Stimulated activated CD4-positive, alpha-beta T cell treated with anti-CD3 and anti-CD28 coated beads, Interleukin-15, amount 100 ng/mL, for 24 hours (primary cell): ENCODE data around the gene KLHL9.

ENCODE experiments used
- DNase-seq: peaks from one replicate; pipeline ENCODE4 v3.0.0-alpha.2; 2020

The KLHL9 gene

DNA sequence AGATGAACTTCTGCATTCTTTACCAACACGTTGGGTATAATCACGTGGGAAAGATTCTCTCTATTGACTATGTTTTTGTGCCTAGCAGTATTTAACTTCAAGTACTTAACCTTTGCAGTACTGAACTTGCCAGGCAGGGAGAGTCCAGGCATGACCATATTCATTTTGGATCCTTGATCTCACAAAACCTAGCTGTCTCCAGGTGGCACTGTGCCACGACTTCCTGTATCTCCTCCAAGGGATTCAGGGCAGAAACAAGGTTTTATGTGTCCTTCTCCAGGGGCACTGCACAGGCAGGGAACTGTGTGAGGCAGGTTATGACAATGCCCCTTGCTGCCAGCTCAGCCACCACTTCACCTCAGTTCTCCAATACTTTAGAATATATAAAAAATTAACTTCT lies 18.3 kb downstream of the KLHL9 start:
- DNase-seq: no peak

DNA sequence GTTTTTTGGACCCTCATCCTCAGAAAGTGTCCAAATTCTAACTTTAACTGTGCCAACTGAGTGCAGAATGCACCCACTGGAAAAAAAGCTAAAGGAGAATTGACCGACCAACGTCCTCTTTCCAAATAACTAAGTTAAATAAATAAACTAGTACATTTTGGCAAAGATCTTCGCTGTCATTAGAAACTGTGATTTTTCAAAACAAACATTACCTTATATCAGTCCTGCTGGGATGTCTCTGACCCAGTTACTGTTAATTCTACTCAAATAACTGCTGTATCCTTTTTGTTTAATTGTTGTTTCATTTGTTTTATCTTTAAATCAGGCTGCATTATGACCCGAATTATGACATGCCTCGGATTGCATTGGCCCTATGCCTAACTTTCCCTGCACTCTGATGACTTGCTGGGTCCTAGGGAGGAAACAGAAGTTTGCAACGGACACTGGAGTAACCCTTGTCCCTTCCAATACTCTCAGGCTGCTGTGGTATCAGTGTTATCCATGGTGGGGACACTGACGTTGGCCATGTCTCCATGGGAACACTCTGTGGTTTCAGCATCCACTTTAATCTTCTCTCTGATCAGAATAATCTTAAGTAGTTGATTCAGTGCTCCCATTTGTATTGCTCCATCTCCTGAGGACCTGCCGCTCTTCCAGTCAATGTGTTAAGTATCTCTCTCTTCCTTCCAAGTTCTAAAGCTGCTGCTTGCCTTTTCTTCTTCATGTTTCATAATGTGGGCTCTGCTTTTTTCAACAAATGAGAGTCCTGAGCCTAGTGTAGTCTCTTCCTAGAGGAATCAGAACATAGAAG lies 19.0 kb downstream of the KLHL9 start:
- DNase-seq: no peak

DNA sequence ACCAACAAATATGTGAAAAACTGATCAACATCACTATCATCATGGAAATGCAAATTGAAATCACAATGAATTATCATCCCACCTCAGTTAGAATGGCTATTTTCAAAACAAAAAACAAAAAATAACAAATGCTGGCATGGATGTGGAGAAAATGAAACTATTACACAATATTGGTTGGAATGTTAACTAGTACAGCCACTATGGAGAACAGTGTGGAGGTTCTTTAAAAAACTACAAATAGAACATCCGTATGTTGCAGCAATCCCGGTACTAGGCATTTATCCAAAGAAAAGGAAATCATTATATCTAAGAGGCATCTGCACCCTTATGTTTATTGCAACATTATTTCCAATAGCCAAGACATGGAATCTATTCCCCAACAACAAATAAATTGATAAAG lies 21.1 kb downstream of the KLHL9 start:
- no peak for DNase-seq

DNA sequence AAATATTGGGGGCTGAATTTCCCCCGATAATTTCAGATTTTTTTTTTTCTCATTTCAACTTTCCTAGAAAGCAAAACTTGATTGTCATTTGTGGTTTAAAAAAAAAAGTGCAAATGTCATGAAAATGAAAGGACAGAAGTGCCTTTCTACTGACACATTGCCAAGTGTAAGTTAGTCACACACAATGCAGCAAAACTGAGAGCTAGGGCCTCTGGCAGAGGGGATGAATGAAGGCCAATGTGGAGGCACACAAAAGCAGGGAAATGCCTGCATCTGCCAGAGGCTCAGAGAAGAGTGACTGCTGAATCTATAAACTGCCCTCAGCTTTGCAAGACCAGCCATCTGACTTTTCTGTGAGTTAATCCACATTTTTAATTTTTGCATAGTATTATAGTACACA lies 23.3 kb downstream of the KLHL9 start:
- DNase-seq: no peak

DNA sequence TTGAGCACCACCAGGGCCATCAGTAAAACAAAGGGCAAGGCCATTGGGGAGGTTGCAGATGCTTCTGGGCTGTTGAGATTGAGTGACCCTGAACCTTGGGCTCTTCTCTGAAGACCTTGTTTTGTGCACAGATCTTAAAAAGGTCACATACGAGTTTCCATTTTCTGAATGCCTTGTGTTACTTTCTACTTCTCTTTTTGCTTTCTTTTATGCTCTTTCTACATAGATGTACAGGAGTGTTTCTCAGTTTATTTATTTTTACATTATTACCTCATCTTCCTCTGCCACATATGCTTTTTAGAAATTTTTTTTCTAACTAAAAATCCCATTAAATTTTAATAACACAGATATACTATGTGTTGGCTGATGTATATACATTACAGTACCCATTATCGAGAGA lies 30.0 kb downstream of the KLHL9 start, which contains the start of gene IFNA5:
IFNA5 (minus strand) TSS at position 101 of the 400 bp plus-strand sequence; CDS start at position 44, 57 bp downstream.
- no peak for DNase-seq

DNA sequence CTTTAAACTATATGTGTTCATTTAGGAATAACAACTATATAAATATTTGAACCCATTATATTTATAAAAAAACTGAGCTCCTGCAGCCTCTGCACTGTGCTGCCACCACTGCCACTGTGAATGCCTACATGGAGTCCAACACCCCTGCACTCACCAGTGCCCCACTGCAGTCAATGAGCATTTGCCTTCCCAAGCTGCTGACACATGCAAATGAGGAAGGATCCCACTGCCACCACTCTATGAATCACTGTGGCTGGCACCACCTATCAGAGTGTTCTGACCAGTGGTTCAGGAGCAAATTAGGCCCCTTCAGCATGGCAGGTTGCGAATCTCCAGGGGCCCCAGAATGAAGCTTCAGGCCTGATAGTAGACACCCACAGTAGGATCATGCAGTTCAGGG lies 39.2 kb downstream of the KLHL9 start:
- DNase-seq: no peak

DNA sequence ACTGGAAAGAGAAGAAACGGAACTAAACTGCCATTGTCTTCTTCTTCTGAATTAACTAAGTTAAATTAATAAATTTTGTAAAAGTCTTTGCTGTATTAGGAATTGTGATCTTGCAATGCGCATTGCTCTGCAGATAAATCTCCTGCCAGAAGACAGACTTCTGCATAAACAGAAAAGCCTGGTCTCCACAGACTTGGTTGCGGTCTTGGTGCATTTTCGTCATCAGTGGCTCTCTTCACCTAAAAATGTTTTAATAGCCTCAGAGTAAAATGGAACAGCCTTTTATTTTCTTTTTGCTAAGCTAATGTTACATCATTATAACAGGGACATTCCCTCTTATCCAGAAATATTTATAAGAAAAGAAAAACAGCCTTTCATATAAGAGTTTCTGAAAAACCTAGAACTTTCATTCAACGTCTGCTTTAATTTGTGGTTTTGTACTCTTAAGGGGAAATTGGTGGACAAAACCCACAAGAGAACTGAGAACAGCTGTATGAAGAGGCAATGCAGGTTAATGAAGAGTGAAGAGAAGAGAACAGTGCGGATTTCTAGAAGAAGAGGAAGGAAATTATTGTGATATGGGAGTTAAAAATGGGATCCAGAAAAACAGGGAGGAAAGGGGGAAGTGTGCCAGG lies 40.2 kb downstream of the KLHL9 start:
- DNase-seq: no peak

DNA sequence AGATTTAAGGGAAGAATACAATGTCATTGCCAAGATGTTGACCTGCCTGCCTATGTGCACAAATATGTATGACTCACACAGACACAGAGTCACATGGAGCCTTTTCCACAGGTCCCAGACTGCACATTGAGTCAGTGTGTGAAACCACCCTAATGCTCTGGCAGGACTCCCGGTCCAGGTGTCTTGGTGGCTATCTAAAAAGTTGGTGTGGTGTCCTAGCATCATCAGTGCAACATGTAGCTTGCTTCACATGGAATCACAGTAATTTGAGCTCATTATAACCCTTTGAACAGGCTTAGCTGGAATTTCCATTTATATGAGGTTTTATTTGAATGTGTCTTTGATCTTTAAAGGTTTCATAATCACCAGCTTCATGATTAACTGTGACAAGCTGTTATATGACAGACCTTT lies 40.8 kb downstream of the KLHL9 start:
- peak; percentile 12 for DNase-seq

DNA sequence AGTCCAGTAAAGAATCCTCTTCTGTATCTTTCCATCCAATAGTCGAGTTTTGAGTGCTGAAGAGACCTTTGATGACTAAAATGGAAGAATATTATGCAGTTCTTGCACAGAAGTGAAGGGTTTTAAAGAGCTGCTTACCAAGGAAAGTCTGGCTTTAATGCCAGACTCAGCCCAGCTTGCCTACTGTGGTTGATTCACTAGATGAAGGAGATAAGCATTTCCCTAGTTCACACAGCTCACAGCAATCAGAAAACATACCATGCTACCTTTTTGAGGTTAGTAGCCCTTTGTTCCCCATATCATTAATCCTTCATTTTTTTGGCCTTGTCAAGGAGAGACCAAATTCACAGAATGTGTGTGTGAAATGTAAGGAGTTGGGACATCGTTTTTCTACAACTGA lies 45.4 kb downstream of the KLHL9 start:
- DNase-seq: no peak

DNA sequence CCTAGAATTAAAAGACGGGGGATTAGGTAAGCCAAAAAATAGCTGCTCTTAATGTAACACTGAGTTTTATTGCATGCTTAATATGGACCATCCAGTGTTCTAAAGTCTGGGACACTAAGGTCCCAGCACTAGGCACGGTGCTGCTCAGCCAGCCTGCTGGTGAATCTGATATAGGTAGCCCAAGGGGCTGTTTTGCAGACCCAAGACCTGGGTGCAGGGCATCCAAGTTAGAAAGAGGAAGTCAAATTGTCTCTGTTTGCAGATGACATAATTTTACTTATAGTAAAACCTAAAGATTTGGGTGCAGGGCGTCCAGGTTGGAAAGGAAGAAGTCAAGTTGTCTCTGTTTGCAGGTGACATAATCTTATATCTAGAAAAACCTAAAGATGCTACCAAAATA lies 47.9 kb downstream of the KLHL9 start:
- DNase-seq: no peak

DNA sequence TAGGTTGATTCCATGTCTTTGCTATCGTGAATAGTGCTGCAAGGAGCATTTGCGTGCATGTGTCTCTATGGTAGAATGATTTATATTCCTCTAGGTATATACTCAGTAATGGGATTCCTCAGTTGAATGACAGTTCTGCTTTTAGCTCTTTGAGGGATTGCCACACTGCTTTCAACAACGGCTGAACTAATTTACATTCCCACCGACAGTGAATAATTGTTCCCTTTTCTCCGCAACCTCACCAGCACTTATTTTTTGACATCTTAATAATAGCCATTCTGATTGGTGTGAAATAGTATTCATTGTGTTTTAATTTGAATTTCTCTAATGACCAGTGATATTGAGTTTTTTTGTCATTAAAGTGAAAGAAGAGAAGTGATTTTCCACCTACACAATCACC lies 48.5 kb downstream of the KLHL9 start:
- DNase-seq: no peak

DNA sequence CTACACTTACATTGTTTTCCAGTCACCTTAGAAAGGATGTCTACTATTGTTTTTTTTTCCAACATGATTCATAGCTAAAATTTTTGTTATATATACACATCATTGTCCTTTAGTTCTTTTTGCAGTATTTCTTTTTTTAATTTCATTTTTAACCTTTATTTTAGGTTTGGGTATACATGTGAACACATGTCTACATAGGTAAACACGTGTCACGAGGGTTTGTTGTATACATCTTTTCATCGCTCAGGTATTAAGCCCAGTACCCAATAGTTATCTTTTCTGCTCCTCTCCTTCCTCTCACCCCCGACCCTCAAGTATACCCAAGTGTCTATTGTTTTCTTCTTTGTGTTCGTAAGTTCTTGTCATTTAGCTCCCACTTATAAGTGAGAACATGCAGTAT lies 49.1 kb downstream of the KLHL9 start:
- DNase-seq: no peak

DNA sequence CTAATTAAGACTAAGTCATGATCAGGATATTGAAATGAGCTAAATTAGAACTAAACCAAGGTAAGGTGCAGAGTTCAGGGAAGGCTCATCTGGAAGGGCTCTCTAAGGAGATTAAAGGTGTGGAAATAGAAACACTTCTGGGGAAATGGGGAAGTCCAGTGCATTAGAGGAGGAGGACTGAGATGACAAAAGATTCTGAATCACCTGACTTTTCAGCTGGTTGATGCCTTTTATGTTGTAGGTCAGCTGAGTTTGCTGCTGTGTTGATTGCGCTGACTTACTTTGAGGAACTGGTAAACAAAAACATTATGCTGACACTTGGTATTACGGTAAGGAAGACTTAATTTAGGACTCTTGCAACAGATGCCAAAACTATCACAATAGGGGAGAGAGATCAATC lies 53.9 kb downstream of the KLHL9 start:
- DNase-seq: no peak
